ENCODE measurements around the gene TDRD12.
"Not testable (repeated sequence)": the region's sequence is repeated elsewhere in the genome, so short reads cannot be mapped to it uniquely, and the experiment has no call there.

Gene TDRD12

DNA sequence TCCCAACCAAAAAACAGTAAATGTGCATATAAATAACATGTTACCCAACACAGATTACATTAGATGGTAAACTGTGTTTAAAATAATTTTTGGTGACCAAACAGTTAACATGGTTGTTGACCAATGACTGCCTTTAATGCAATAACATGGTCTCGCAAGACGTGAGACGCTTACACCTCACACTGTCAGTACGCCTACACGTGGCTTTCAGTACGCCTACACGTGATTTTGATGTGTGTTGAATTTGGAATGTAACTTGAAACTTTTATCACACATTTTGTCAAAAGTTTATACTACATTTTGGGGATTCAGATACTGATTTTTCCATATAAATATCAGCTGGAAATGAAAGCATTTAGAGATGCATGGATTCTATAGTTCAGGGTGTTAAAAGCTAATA, 118.0 kb downstream of the TDRD12 start:
- no peak overlapping the region for H3K4me3 ChIP-seq (ENCODE audit: low read depth, low read length)
- TF ChIP-seq, protein P1, sequence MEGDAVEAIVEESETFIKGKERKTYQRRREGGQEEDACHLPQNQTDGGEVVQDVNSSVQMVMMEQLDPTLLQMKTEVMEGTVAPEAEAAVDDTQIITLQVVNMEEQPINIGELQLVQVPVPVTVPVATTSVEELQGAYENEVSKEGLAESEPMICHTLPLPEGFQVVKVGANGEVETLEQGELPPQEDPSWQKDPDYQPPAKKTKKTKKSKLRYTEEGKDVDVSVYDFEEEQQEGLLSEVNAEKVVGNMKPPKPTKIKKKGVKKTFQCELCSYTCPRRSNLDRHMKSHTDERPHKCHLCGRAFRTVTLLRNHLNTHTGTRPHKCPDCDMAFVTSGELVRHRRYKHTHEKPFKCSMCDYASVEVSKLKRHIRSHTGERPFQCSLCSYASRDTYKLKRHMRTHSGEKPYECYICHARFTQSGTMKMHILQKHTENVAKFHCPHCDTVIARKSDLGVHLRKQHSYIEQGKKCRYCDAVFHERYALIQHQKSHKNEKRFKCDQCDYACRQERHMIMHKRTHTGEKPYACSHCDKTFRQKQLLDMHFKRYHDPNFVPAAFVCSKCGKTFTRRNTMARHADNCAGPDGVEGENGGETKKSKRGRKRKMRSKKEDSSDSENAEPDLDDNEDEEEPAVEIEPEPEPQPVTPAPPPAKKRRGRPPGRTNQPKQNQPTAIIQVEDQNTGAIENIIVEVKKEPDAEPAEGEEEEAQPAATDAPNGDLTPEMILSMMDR (IDR thresholded peaks at IDR 0.05; ENCODE audit: low read depth, low read length) = no peak
- TF ChIP-seq POLR2A (IDR thresholded peaks at IDR 0.05; ENCODE audit: extremely low read depth, insufficient read length) (no peak), MYC (IDR thresholded peaks at IDR 0.05; ENCODE audit: low read depth, low read length) (no peak)
- TF ChIP-seq, protein P2, sequence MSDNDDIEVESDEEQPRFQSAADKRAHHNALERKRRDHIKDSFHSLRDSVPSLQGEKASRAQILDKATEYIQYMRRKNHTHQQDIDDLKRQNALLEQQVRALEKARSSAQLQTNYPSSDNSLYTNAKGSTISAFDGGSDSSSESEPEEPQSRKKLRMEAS (IDR thresholded peaks at IDR 0.05; ENCODE audit: low read depth, low read length) = no peak
- no peak for DNase-seq (ENCODE audit: low read depth)

DNA sequence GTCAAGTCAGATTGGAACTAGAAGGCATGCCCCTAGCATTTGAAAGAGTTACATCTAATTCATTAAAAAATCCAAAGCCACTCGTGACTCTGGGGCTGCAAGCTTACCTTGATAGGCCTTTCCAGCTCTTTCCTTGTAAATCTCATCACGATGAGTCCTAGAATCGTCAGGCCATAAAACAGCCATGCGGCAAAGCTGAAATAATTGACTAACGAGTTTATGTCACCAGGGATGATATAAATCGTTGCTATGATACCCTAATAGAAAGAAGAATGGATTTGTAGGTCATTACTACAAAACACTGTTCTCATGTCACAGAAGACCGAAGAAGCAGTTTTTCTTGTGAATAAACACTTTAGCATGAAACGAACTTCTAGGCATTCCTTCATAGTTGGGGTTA, 122.5 kb downstream of the TDRD12 start:
- DNase-seq (ENCODE audit: low read depth) = no peak
- no peak overlapping the region for H3K4me3 ChIP-seq (ENCODE audit: low read depth, low read length)
- TF ChIP-seq, protein P2 (IDR thresholded peaks at IDR 0.05; ENCODE audit: low read depth, low read length) = no peak
- TF ChIP-seq, protein P1 (IDR thresholded peaks at IDR 0.05; ENCODE audit: low read depth, low read length) = no peak
- TF ChIP-seq MYC (IDR thresholded peaks at IDR 0.05; ENCODE audit: low read depth, low read length) (no peak), POLR2A (IDR thresholded peaks at IDR 0.05; ENCODE audit: extremely low read depth, insufficient read length) (no peak)

DNA sequence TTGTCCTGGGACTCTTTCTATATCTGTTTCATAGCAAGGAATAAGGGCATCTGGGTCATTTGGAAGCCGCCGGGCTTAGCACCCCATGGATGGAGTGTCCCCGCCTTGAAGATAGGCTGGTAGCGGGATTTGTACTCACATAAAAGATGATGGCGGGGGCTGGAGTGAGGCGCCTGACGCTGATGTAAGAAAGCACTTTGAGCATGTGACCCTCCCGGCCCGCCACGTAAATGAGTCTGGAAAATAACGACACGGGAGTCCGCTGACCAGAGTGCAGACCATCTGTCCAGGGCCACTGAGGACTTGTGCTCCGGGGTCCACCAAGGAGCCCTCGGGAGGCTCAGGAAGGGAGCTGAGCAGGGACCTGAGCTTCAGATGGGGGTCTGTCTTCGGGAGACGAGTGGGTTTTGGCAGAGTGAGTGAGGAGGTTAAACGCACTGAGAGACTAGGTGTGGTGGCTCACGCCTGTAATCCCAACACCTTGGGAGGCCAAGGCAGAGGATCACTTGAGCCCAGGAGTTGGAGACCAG, 124.2 kb downstream of the TDRD12 start:
- no peak overlapping the region for H3K4me3 ChIP-seq (ENCODE audit: low read depth, low read length)
- TF ChIP-seq POLR2A (IDR thresholded peaks at IDR 0.05; ENCODE audit: extremely low read depth, insufficient read length) (no peak), MYC (IDR thresholded peaks at IDR 0.05; ENCODE audit: low read depth, low read length) (no peak)
- TF ChIP-seq, protein P2 (IDR thresholded peaks at IDR 0.05; ENCODE audit: low read depth, low read length) = no peak
- TF ChIP-seq, protein P1 (IDR thresholded peaks at IDR 0.05; ENCODE audit: low read depth, low read length) = no peak
- DNase-seq (ENCODE audit: low read depth) = no peak

DNA sequence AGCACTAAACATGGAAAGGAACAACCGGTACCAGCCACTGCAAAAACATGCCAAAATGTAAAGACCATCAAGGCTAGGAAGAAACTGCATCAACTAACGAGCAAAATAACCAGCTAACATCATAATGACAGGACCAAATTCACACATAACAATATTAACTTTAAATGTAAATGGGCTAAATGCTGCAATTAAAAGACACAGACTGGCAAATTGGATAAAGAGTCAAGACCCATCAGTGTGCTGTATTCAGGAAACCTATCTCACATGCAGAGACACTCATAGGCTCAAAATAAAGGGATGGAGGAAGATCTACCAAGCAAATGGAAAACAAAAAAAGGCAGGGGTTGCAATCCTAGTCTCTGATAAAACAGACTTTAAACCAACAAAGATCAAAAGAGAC, 128.5 kb downstream of the TDRD12 start:
- DNase-seq (ENCODE audit: low read depth); H3K4me3 ChIP-seq (ENCODE audit: low read depth, low read length): not testable (repeated sequence)

DNA sequence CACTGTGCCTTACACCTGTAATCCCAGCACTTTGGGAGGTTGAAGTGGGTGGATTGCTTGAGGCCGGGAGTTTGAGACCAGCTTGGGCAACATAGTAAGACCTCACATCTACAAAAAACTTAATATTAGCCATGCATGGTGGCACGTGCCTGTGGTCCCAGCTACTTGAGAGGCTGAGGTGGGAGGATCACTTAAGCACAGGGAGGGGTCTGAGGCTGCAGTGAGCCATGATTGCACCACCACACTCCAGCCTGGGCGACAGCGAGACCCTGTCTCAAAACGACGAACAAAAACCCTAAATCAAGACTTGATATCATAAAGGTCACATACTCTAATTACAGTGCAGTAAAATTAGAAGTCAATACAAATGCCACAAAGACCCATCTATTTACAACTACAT, 132.6 kb downstream of the TDRD12 start:
- DNase-seq (ENCODE audit: low read depth) = no peak
- TF ChIP-seq, protein P1 (IDR thresholded peaks at IDR 0.05; ENCODE audit: low read depth, low read length) = no peak
- TF ChIP-seq, protein P2 (IDR thresholded peaks at IDR 0.05; ENCODE audit: low read depth, low read length) = no peak
- TF ChIP-seq MYC (IDR thresholded peaks at IDR 0.05; ENCODE audit: low read depth, low read length) = no peak
- no peak for TF ChIP-seq POLR2A (IDR thresholded peaks at IDR 0.05; ENCODE audit: extremely low read depth, insufficient read length)
- H3K4me3 ChIP-seq (ENCODE audit: low read depth, low read length) = no peak overlapping the region

DNA sequence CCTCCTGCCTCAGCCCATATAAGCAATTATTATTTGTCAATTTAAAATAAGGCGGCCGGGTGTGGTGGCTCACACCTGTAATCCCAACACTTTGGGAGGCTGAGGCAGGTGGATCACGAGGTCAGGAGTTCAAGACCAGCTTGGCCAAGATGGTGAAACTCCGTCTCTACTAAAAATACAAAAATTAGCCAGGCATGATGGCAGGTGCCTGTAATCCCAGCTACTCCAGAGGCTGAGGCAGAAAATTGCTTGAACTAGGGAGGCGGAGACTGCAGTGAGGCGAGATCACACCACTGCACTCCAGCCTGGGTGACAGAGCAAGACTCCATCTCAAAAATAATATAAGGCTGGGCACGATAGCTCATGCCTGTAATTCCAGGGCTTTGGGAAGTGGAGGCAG, 137.3 kb downstream of the TDRD12 start:
- DNase-seq (ENCODE audit: low read depth); H3K4me3 ChIP-seq (ENCODE audit: low read depth, low read length): not testable (repeated sequence)

DNA sequence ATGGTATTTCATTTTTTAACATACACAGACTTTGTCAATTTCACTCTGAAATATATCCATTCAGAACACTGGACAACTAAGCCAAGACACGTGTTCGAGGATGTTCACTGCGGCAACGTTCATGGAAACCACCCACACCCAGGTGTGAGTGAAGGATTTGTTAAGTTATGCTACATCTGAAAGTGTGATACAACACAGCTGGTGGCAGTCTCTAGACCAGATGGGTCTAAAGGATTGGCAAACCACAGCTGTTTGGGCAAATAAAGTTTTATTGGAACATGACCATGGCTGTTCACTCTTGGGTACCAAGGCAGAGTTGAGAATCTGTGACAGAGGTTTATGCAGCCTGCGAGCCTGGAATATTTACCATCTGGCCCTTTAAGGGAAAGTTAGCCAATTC, 138.0 kb downstream of the TDRD12 start:
- DNase-seq (ENCODE audit: low read depth) = no peak

More for the DNA sequence above, 138.0 kb downstream of the TDRD12 start:
- no peak for TF ChIP-seq MYC (IDR thresholded peaks at IDR 0.05; ENCODE audit: low read depth, low read length)
- TF ChIP-seq, protein P2 (IDR thresholded peaks at IDR 0.05; ENCODE audit: low read depth, low read length) = no peak
- TF ChIP-seq POLR2A (IDR thresholded peaks at IDR 0.05; ENCODE audit: extremely low read depth, insufficient read length) = no peak
- TF ChIP-seq, protein P1 (IDR thresholded peaks at IDR 0.05; ENCODE audit: low read depth, low read length) = no peak
- H3K4me3 ChIP-seq (ENCODE audit: low read depth, low read length) = no peak overlapping the region

Measured in NB4 (cell line).